GM19193 (cell line): ENCODE results near the gene MINDY4.

Experiments
- POLR2A ChIP-seq: IDR thresholded peaks from 4 replicates; pipeline ENCODE4 v1.6.1; 2011; ENCODE audit not compliant: insufficient read depth, insufficient read length; ENCODE audit errors: extremely low read depth

The MINDY4 gene

GRCh38 chr7:30755384-30756154, 15.6 kb upstream of the MINDY4 start:
- no peak for TF ChIP-seq POLR2A

GRCh38 chr7:30757342-30757692, 13.9 kb upstream of the MINDY4 start:
- no peak for TF ChIP-seq POLR2A

- no peak for TF ChIP-seq POLR2A
These were observed 10.6 kb upstream of the MINDY4 start for GRCh38 chr7:30760514-30761213.

- no peak for TF ChIP-seq POLR2A
These were observed 9.7 kb upstream of the MINDY4 start for GRCh38 chr7:30761214-30762156.

GRCh38 chr7:30764030-30764975, 6.9 kb upstream of the MINDY4 start:
- no peak for TF ChIP-seq POLR2A

- TF ChIP-seq POLR2A = no peak
These were observed 5.8 kb upstream of the MINDY4 start for GRCh38 chr7:30765408-30765807.

GRCh38 chr7:30770845-30771173, 408 bp upstream of the MINDY4 start:
- TF ChIP-seq POLR2A = no peak

GRCh38 chr7:30771880-30772425, 736 bp downstream of the MINDY4 start:
- TF ChIP-seq POLR2A = no peak

- TF ChIP-seq POLR2A = no peak
These were observed 1.8 kb downstream of the MINDY4 start for GRCh38 chr7:30772984-30773383.

GRCh38 chr7:30775992-30776391, 4.8 kb downstream of the MINDY4 start:
- TF ChIP-seq POLR2A = no peak

- no peak for TF ChIP-seq POLR2A
These were observed 5.8 kb downstream of the MINDY4 start for GRCh38 chr7:30776971-30777370.

- TF ChIP-seq POLR2A = no peak
These were observed 7.2 kb downstream of the MINDY4 start for GRCh38 chr7:30778255-30779025.

GRCh38 chr7:30779574-30779973, 8.4 kb downstream of the MINDY4 start:
- TF ChIP-seq POLR2A = no peak
